Measurements from ENCODE around the gene GRIK4. TPM values are rescaled to one million over a fixed set of nuclear protein-coding genes. Genes with fewer than 3 reads are reported as not detected.

GRIK4 gene
- total RNA-seq, 1 donor from 2014 or later = 0.39 TPM

DNA sequence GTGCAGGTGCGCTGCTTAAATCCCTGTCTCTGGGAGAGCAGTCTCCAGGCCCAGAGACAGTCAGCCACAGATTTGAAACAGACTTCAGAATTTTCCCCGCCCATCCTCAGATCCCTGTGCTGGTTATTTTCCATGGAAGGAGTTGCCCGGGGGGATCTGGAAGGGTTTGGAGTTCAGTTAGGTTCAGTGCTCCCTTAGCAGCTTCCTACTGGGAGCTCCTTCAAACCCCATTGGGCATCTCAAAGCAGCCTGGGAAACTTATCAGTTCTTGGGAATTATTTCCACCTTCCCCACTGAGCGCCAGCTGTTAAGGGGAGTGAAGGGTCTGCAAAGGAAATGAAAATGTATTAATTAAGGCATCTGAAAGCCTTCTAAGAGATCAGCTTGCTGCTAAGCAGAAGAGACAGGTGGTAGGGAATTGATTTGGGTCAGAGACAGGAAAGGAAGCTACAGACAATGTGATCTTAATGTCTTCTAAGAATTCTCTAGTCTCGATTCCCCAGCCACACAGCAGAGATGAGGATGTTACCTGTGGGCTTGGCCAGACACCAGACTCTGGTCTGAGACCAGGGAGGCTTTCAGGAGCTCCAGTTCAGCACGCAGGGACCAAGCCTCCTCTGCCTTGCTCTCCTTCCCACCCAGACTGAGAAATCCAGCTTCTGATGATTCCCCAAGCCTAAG, 406.2 kb downstream of the GRIK4 start:
- no peak for DNase-seq

GRCh38 chr11:120918257-120918656, 406.7 kb downstream of the GRIK4 start:
- DNase-seq = no peak

GRCh38 chr11:120919045-120919444, 407.5 kb downstream of the GRIK4 start:
- no peak for DNase-seq

DNA sequence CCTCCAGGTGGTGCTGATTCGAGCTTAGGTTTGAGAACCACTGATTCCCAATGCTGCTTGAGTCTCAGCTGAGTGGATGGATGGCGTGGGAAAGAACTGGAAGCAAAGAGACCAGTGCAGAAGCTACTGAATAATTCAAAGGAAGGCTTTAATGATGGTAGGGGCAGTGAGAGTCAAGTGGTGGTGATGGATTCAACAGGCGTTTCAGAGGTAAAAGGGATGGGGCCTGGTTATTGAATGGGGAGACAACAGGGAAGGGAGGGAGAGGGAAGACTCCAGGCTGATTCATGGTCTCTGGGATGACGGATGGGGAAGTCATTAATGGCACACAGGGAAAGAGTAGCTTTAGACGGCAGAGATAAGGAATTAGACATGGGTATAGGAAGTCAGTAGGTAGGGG, 408.0 kb downstream of the GRIK4 start:
- DNase-seq = no peak

DNA sequence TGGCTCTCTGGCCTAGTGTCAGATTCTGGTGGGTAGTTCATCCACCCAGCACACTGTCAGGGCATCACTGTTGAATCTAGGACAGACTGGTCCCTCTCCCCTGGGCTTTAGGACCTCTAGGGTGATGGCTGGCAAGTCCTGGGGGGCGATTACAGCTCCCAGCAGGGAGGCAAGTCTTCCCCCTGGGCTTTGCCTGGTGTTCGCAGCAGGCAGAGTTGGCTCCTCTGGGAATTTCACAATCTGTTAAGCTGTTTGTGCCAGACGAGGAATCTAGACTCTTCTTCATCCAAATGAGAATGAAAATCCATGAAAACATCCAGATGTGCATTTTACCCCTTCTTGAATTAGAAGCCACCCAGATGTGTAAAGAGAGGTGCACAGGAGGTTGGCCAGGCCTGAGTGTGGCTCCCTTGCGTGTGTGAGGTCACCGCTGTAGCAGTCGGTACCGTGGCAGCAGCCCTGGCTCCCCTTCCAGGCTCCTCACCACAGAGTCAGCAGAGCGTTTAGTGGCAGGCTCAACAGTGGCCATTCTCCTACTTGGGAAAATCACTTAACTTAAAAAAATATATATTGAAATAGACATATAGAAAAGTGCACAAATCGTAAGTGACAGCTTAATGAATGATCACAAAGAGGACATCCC, 412.4 kb downstream of the GRIK4 start:
- no peak for DNase-seq

DNA sequence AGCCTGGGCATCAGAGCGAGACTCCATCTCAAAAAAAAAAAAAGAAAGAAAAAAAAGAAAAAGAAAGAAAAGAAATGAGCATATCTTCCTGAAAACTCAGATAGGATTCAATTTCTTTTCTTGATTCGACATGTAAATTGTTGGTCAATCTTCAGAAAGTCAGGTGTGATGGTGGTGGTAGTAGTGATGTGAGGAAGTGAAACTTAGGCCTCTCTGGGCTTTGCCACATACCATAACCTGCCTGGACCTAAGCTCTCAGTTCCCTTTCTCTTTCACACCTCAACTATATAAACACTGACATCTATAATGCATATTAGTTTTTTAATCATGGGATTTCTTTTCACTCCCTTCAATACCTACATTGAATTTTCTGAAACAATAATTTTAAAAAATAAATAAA, 414.4 kb downstream of the GRIK4 start:
- DNase-seq = no peak

DNA sequence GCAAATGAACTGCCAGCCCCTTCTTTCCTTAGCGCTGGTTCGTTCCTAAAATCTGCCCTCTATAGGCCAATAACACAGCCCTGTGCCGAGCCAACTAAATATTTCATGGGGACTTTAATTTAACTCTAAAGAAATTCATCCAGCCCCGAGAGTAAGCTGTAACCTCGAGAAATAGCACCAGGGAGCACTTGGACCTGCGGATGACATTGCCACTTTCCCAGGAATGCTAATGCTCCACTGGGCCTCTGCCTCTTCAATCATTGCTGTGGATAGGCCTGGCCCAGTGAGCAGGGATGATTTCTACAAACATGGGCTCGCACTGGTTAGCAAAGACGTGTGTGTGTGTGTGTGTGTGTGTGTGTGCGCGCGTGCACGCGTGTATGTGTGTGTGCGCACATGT, 417.1 kb downstream of the GRIK4 start:
- DNase-seq = no peak

GRCh38 chr11:120929090-120929489, 417.5 kb downstream of the GRIK4 start:
- DNase-seq = no peak

GRCh38 chr11:120929664-120930154, 418.2 kb downstream of the GRIK4 start:
- no peak for DNase-seq

GRCh38 chr11:120931057-120931779, 419.7 kb downstream of the GRIK4 start:
- DNase-seq = no peak

DNA sequence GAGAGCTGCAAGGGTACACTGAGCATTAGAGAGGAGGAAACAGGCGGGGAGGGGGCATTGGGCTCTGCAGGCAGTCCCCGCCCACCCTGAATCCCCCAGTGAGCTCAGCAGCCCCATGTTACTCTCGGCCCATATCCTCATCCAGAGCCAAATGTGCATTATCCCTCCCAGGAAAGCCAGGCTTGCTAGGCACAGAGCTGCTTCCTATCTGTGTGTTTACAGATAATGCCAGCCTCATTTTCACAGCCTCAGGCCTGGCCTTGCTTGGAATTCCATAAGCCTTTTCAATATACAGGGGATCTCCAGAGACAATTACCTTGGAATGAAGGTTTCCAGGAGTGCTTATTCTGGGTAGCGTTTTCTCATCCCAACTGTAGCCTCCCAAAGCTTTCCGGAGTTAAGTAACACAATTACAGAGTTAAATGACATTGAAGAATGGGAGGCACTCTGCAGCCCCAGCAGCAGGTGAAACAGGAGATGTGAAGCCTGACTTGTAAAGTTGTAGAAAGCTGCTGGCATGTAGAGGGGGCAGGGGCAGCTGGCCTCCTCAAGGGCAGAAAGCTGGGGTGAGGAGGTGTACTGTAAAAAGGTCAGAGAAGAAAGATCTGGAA, 420.9 kb downstream of the GRIK4 start:
- no peak for DNase-seq

DNA sequence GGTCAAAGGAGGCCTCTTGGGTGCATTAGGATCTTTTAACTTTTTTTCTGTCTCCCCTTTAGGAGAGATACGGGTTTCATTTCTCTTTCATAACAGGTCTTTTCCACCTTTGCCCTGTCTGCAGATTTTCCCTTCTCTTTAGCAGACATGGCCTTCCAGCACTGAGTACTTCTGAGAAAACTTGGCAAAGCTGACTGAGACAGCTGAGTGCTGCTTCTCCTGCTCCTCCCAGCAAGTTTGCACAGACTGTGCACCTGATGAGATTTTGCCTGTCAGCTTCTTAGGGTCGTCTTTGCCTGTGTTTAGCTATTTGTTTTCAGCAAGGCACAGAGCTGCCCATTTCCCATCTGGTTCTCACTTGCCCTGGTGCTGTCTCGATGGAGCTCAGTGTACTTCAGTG, 424.8 kb downstream of the GRIK4 start:
- DNase-seq = no peak

GRCh38 chr11:120937501-120937900, 426.0 kb downstream of the GRIK4 start:
- DNase-seq = no peak

- DNase-seq = no peak
Observed at GRCh38 chr11:120938260-120938659, 426.7 kb downstream of the GRIK4 start.

DNA sequence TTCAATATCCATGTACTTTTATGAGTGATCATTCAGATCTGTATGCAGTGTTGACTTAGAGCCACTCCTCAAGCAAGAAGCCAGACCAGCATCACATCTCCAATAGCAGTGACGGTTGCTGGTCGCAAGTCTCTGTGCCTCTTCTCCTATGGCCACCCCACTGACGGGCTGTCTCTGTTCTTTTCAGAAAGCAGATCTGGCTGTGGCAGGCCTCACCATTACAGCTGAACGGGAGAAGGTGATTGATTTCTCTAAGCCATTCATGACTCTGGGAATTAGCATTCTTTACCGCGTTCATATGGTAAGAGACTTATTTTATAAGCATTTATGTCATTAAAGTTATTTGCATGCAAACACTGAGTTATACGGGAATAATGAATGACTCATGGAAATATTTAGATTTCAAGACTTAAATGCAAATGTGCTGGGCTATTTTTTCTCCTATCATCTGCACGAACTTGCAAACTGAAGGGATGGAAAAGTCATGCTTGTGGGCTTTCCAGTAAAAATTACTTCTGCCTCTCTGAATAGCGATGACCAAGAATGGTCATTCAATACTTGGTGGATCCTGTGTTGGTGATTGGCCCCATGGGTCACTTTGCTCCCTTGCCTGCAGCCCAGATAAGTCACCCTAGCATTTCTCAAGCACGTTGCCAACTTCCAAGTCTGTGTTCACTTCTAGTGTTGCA, 428.8 kb downstream of the GRIK4 start:
- peak; percentile 61 for DNase-seq

- no peak for DNase-seq
Observed at GRCh38 chr11:120941000-120941399, 429.5 kb downstream of the GRIK4 start.

- no peak for DNase-seq
Observed at GRCh38 chr11:120942701-120943100, 431.2 kb downstream of the GRIK4 start.

GRCh38 chr11:120945042-120945441, 433.5 kb downstream of the GRIK4 start:
- DNase-seq = no peak

GRCh38 chr11:120950880-120951279, 439.3 kb downstream of the GRIK4 start:
- no peak for DNase-seq

- DNase-seq = peak; percentile 51
Observed at GRCh38 chr11:120952461-120953434, 441.2 kb downstream of the GRIK4 start.

- DNase-seq = no peak
Observed at GRCh38 chr11:120954381-120954780, 442.8 kb downstream of the GRIK4 start.
